HFFc6 (cell line): Measurements from ENCODE around the gene MYOG. TPM values are rescaled to one million over a fixed set of nuclear protein-coding genes. Genes with fewer than 3 reads are reported as not detected.

ENCODE experiments used
- DNase-seq: peaks from one replicate; pipeline ENCODE4 v3.0.0-alpha.2; 2018
- H3K27ac Mint-ChIP-seq: 2 replicates; pipeline ENCODE4 v1.8.0; 2020; ENCODE audit warnings: mild to moderate bottlenecking, mixed read lengths
- H3K27me3 Mint-ChIP-seq: 2 replicates; pipeline ENCODE4 v1.8.0; 2021; ENCODE audit warnings: mild to moderate bottlenecking, moderate library complexity, mixed read lengths; ENCODE audit not compliant: insufficient read depth
- H3K36me3 Mint-ChIP-seq: 2 replicates; pipeline ENCODE4 v1.8.0; 2021; ENCODE audit warnings: low read depth, mixed read lengths
- H3K4me1 Mint-ChIP-seq: 2 replicates; pipeline ENCODE4 v1.8.0; 2020; ENCODE audit warnings: low read depth, mixed read lengths
- H3K4me3 Mint-ChIP-seq: 2 replicates; pipeline ENCODE4 v1.8.0; 2020; ENCODE audit warnings: mild to moderate bottlenecking, moderate library complexity, mixed read lengths
- H3K9me3 Mint-ChIP-seq: 2 replicates; pipeline ENCODE4 v1.8.0; 2020; ENCODE audit warnings: mild to moderate bottlenecking, mixed read lengths
- total RNA-seq, 6 experiments: library from RNA; stranded (reverse); fragmentation: NEBNext Ultra II Directional; extraction: Animal tissue kit (Norgen Biotek cat#: 25700); gene quantifications; 2 replicates in 1 of 6; 3 replicates in 5 of 6; pipeline ENCODE4 v1.2.3, GENCODE V29; 2021
- TF ChIP-seq, protein P1 (sequence below): fragments of 200-600 bp; sonication (generic); IDR thresholded peaks from 2 replicates; pipeline ENCODE4 v1.5.0; 2021; ENCODE audit warnings: antibody characterized with exemption, mild to moderate bottlenecking

MYOG gene
- total RNA-seq, 6 experiments from 2014 or later = not detected

DNA sequence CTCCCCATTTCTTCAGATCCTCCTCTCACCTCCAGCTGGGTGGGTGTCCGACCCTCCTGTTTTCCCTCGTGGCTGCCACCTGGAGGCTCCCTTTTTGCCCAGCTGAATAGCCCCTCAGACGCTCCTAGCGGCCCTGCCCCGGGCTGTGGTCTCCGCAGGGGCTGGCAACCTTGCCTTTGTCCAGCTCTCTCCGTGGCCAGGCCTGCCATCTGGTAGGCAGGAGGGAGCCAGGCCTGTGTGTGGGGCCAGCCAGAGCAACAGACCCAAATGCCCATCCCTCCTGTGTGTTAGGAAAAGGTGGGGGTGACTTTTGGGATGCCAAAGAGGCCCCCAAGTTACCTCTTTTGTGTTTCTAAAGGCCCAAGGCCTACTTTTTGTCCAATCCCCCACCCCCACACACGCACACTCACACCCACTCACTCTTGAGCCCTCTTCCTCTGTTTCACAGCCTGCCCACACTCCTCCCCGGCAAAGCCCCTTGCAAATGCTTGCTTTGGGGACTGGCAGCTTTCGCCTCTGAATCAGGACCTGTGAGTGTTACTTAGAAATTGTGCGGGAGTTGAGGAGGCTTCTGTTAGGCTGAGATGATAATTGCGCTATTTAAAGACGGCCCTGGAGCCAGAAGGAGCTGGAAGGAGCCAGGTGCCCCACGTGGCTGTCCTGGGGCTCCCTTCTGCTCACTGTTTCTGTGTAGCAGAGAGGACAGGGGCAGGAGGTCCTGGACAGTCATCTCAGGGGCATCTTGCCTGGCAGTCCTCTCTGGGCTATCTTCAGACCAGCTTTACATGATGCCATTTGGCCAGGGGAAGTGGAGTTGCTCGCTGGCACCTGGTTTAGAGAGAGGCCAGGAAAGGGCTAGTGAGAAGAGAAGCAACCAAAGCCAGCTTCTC is 50.5 kb downstream of the MYOG start:
- Mint-ChIP-seq H3K4me3 (no peak overlapping the region), H3K27ac (no peak overlapping the region; the same call in 1 of the 2 replicates), H3K27me3 (peaks cover 11% of the 10 kb centered on the region), H3K4me1 (peaks cover 36% of the 10 kb centered on the region), H3K36me3 (no peaks in the 10 kb centered on the region), H3K9me3 (no peaks in the 10 kb centered on the region)
- TF ChIP-seq, protein P1, sequence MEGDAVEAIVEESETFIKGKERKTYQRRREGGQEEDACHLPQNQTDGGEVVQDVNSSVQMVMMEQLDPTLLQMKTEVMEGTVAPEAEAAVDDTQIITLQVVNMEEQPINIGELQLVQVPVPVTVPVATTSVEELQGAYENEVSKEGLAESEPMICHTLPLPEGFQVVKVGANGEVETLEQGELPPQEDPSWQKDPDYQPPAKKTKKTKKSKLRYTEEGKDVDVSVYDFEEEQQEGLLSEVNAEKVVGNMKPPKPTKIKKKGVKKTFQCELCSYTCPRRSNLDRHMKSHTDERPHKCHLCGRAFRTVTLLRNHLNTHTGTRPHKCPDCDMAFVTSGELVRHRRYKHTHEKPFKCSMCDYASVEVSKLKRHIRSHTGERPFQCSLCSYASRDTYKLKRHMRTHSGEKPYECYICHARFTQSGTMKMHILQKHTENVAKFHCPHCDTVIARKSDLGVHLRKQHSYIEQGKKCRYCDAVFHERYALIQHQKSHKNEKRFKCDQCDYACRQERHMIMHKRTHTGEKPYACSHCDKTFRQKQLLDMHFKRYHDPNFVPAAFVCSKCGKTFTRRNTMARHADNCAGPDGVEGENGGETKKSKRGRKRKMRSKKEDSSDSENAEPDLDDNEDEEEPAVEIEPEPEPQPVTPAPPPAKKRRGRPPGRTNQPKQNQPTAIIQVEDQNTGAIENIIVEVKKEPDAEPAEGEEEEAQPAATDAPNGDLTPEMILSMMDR = no peak
- DNase-seq = no peak

DNA sequence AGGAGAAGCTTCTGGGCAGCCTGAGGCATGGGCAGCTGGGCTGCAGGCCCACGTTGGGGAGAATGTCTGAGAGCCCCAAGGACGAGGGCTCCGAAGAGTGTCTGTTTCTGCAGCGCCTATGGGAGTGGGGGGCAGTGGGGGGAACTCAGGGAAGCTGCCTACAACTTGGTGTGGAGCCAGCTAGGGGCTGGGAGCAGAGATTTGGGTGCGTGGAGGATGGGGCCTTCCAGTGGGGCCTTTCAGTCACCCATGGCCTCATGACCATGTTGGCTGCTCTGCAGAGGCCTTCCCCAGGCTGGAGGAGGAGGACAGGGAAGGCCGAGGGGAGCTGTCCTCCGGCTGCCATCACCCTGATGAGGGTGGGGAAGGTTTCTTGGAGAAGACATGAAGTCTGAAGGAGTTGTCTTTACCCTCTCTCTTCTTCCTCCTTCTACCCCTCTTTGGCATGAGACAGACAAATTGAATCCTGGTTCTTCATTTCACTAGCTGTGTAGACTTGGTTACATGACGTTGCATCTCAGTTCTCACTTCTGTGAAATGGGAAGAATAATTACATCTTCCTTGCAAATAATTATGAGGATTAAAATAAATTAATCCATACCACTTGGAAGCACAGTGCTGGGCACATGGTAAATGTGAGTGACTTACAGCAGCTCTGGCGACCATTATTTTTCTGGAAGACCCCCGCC is 51.2 kb downstream of the MYOG start:
- no peaks in the 10 kb centered on the region for H3K9me3 Mint-ChIP-seq
- TF ChIP-seq, protein P1 = no peak
- peaks cover 15% of the 10 kb centered on the region for H3K27me3 Mint-ChIP-seq
- no peak overlapping the region for H3K27ac Mint-ChIP-seq
- peaks cover 35% of the 10 kb centered on the region for H3K4me1 Mint-ChIP-seq
- no peak for DNase-seq
- H3K4me3 Mint-ChIP-seq = no peak overlapping the region
- H3K36me3 Mint-ChIP-seq = no peaks in the 10 kb centered on the region

GRCh38 chr1:203033917-203034316 is 51.9 kb downstream of the MYOG start:
- Mint-ChIP-seq H3K4me3 (no peak overlapping the region), H3K36me3 (no peaks in the 10 kb centered on the region), H3K9me3 (no peaks in the 10 kb centered on the region), H3K27ac (no peak overlapping the region), H3K27me3 (peaks cover 15% of the 10 kb centered on the region), H3K4me1 (peaks cover 28% of the 10 kb centered on the region)
- DNase-seq = no peak
- TF ChIP-seq, protein P1 = no peak

- Mint-ChIP-seq H3K4me1 (peaks cover 22% of the 10 kb centered on the region), H3K27me3 (peaks cover 15% of the 10 kb centered on the region), H3K36me3 (no peaks in the 10 kb centered on the region), H3K9me3 (no peaks in the 10 kb centered on the region), H3K27ac (no peak overlapping the region), H3K4me3 (no peak overlapping the region)
- TF ChIP-seq, protein P1 = no peak
- no peak for DNase-seq
Measured at GRCh38 chr1:203033287-203033686, 52.5 kb downstream of the MYOG start.

Other genes starting within 250 kb of the MYOG start
- 10 to 100 TPM in 4 of 6 experiments, 1 to 10 TPM in 2; 9.0 to 11.7 (median 10.9) TPM for gene RABIF, start 196.9 kb downstream of the MYOG start, total RNA-seq
- gene KLHL12, start 158.8 kb downstream of the MYOG start, total RNA-seq = 10 to 100 TPM; 19.8 to 28.6 (median 23.5) TPM
- 100 to 1,000 TPM in 3 of 6 experiments, 10 to 100 TPM in 3; 90.5 to 123 (median 103) TPM for gene ADIPOR1, start 127.7 kb downstream of the MYOG start, total RNA-seq
- gene CYB5R1, start 118.8 kb downstream of the MYOG start, total RNA-seq = 100 to 1,000 TPM in 1 of 6 experiments, 10 to 100 TPM in 5; 73.4 to 100 (median 76.4) TPM
- gene TMEM183A, start 78.6 kb downstream of the MYOG start, total RNA-seq = 10 to 100 TPM; 38.6 to 50.6 (median 45.1) TPM
- gene PPFIA4, start 59.5 kb downstream of the MYOG start, total RNA-seq = 1 to 10 TPM in 1 of 6 experiments, under 1 TPM in 5; 0.37 to 1.3 (median 0.58) TPM
- gene ADORA1, start 41.7 kb upstream of the MYOG start, total RNA-seq = 1 to 10 TPM in 2 of 6 experiments, under 1 TPM in 4; 0.25 to 5.5 (median 0.53) TPM
- not detected for gene MYBPH, start 89.8 kb upstream of the MYOG start, total RNA-seq
- not detected for gene CHI3L1, start 100.7 kb upstream of the MYOG start, total RNA-seq
- gene CHIT1, start 143.7 kb upstream of the MYOG start, total RNA-seq = not detected
- 10 to 100 TPM; 12.7 to 18.5 (median 13.7) TPM for gene BTG2, start 219.5 kb upstream of the MYOG start, total RNA-seq